ENCODE data around the gene ADD3. TPM values are rescaled to one million over a fixed set of nuclear protein-coding genes. Genes with fewer than 3 reads are reported as not detected.

Gene ADD3
- total RNA-seq, 2 donors from 2014 or later = 37.9 to 40.5 TPM

DNA sequence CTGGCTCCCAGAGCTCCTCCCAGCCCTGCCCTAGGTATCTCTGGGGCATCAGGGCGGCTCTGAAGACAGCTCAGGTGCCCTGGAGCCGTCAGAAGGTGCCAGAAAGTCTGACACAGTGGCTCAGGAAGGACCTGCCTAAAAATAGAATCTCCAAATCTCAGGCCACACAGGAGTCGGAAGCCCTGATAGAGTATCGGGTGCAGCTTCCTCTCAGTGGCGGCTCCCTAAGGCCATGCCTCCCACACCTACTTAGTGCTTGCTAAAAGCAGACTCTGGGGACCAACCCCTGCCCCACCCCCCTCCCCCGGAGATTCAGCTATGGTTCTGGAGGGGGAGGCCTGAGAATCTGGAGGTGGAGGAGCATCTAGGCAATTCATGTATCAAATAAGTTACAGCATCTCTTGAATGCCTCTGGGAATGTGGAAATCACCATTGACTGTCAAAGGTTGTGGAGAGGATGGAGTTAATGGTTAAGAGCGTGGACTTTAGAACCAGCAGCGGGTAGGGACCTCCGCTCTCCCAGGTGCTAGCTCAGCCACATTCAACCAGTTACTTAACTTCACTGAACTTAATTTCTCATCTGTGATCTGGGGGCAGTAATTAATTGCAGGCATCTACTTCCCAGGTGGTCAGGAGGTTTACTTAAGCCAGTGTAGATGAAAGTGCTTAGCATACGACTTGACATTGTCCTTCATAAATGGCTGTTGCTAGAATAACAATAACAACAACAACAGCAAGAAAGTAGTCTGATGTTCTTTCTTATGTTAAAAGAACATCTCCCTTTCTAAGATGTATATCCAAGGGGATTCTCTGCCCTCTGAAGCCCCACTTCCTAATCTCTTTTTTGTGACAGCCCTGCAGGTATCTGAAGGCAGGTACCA, 161.1 kb downstream of the ADD3 start:
- Histone ChIP-seq H3K9me3 (no peaks in the 10 kb centered on the region), H3K4me3 (no peak overlapping the region), H3K36me3 (replicated peaks in 1 of 2; ENCODE audit: insufficient read depth in 1 of 2, low read depth in 2 of 2) (no peaks in the 10 kb centered on the region), H3K27me3 (no peaks in the 10 kb centered on the region), H3K27ac (no peak overlapping the region), H3K4me1 (peaks cover 14% of the 10 kb centered on the region)
- TF ChIP-seq, protein P1, sequence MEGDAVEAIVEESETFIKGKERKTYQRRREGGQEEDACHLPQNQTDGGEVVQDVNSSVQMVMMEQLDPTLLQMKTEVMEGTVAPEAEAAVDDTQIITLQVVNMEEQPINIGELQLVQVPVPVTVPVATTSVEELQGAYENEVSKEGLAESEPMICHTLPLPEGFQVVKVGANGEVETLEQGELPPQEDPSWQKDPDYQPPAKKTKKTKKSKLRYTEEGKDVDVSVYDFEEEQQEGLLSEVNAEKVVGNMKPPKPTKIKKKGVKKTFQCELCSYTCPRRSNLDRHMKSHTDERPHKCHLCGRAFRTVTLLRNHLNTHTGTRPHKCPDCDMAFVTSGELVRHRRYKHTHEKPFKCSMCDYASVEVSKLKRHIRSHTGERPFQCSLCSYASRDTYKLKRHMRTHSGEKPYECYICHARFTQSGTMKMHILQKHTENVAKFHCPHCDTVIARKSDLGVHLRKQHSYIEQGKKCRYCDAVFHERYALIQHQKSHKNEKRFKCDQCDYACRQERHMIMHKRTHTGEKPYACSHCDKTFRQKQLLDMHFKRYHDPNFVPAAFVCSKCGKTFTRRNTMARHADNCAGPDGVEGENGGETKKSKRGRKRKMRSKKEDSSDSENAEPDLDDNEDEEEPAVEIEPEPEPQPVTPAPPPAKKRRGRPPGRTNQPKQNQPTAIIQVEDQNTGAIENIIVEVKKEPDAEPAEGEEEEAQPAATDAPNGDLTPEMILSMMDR (IDR thresholded peaks at IDR 0.05) = no peak
- no peak for TF ChIP-seq POLR2A (IDR thresholded peaks at IDR 0.05)
- no peak for DNase-seq
- ATAC-seq = no peak
- 4 to 9% methylated on average over 8 to 10 of the region's 10 CpGs for WGBS, 2 donors
- intact Hi-C loops (cut with DNase I) = no loop called here

DNA sequence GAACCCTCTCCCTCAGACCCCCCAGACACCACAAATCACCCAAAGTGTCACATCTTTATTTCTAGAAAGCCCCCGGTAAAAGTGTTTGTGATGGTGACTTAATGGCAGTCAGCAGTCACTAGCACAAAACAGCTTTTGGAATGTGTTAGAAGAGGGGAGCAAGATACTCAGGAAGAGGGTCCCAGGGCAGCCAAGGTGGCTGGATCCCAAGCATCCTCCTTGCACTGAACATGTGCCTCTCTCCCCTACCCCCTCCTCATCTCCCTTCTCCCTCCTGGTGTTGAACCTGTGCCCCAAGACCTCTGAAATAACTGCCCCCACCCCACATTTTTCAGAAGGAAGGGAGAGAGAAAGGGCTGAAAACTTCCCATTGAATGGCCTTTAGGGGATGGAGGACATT, 161.8 kb downstream of the ADD3 start:
- 38 to 60% methylated on average over 1 of the region's 1 CpG for WGBS, 2 donors

DNA sequence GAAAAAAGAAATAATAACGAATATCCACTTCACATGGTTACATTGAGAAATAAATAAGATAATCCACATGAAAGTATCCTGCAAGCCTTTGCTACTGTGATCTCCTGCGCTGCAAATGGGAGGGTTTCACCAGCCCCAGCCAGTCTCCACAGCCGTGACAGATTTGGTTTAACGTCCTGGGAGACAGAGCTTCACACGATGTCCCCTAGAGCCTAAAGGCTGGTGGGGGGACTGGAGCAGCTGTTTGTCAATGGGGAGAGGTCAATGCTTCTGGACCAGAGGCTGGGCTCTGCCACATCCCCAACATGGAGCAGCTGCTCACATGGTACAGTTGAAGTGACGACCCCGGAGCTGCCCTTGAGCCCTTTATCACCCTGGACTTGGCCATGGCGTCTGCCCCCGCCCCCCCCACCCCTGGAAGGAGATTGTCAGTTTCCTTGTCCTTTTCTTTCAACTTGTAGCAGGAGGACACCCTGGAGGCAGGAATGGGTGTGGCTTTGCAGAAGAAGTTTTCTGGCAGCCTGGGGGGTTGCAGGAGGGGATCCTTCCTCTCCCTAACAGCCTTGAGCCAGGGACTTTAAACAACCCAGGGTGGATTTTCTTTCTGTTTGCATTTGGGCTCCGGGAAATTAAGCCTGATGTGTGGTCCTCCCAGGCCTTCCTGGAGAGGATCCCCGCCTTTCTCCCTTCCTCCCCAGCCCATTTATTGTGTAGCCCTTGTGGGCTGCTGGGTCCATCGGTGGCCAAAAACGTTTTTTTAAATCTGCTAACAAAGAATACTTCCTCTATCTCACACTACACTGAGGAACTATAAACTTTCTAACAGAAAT, 162.6 kb downstream of the ADD3 start:
- DNase-seq = no peak
- TF ChIP-seq, protein P1 (IDR thresholded peaks at IDR 0.05) = no peak
- TF ChIP-seq POLR2A (IDR thresholded peaks at IDR 0.05) = no peak
- no peak overlapping the region for H3K4me3 ChIP-seq
- H3K4me1 ChIP-seq = peaks cover 10% of the 10 kb centered on the region
- WGBS, 2 donors = 14 to 16% methylated on average over 13 of the region's 13 CpGs
- intact Hi-C loops (cut with DNase I) = no loop called here
- no peak overlapping the region for H3K27ac ChIP-seq
- no peaks in the 10 kb centered on the region for H3K9me3 ChIP-seq
- H3K36me3 ChIP-seq (replicated peaks in 1 of 2; ENCODE audit: insufficient read depth in 1 of 2, low read depth in 2 of 2) = no peaks in the 10 kb centered on the region
- H3K27me3 ChIP-seq = no peaks in the 10 kb centered on the region
- no peak for ATAC-seq

More for the DNA sequence above, 161.8 kb downstream of the ADD3 start:
- H3K4me3 ChIP-seq = no peak overlapping the region
- ATAC-seq = no peak
- no peak for DNase-seq
- intact Hi-C loops (cut with DNase I) = no loop called here
- H3K36me3 ChIP-seq (replicated peaks in 1 of 2; ENCODE audit: insufficient read depth in 1 of 2, low read depth in 2 of 2) = no peaks in the 10 kb centered on the region
- TF ChIP-seq POLR2A (IDR thresholded peaks at IDR 0.05) = no peak
- TF ChIP-seq, protein P1 (IDR thresholded peaks at IDR 0.05) = no peak
- H3K4me1 ChIP-seq = peaks cover 10% of the 10 kb centered on the region
- H3K27me3 ChIP-seq = no peaks in the 10 kb centered on the region
- no peaks in the 10 kb centered on the region for H3K9me3 ChIP-seq
- H3K27ac ChIP-seq = no peak overlapping the region

DNA sequence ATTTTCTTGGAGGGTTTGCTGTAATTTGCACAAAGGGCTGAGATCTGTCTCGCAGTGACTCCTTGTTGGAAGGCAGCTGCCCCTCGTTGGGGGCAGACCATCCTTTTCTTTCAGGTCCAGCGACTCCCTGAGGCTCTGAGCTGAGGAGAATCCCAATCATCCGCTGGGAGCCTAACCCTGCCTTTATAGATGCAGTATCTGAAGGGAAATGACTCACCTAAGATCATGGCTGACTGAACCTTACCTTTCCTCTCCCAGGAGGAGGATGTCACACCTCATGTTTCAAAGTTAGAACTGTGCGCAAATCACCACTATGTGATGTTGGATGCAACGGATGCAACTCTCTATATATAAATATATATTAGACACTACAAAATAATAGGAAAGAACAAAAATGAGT, 163.2 kb downstream of the ADD3 start:
- Histone ChIP-seq H3K4me1 (peaks cover 10% of the 10 kb centered on the region), H3K27ac (no peak overlapping the region), H3K27me3 (no peaks in the 10 kb centered on the region), H3K36me3 (replicated peaks in 1 of 2; ENCODE audit: insufficient read depth in 1 of 2, low read depth in 2 of 2) (no peaks in the 10 kb centered on the region), H3K9me3 (no peaks in the 10 kb centered on the region), H3K4me3 (no peak overlapping the region)
- TF ChIP-seq POLR2A (IDR thresholded peaks at IDR 0.05) = no peak
- TF ChIP-seq, protein P1 (IDR thresholded peaks at IDR 0.05) = no peak
- DNase-seq (no peak), ATAC-seq (no peak)
- intact Hi-C loops (cut with DNase I) = no loop called here
- WGBS, 2 donors = 55 to 66% methylated on average over 6 of the region's 6 CpGs

All from body of pancreas (tissue), 4 donors.